GM19397 (cell line): Measurements from ENCODE around the gene DPAGT1.
"Not testable (repeated sequence)": the region's sequence is repeated elsewhere in the genome, so short reads cannot be mapped to it uniquely, and the experiment has no call there.

Source experiments
- ATAC-seq: cut with Tn5 transposase; IDR thresholded peaks from one replicate; pipeline ENCODE4 v1.9.1; 2021; ENCODE audit warnings: mild to moderate bottlenecking, moderate library complexity; ENCODE audit not compliant: unreplicated experiment

DPAGT1 gene

GRCh38 chr11:119062779-119063178 lies 38.9 kb downstream of the DPAGT1 start:
- no peak for ATAC-seq

- no peak for ATAC-seq
Measured at GRCh38 chr11:119061256-119061655, 40.4 kb downstream of the DPAGT1 start.

GRCh38 chr11:119059128-119059527 lies 42.5 kb downstream of the DPAGT1 start:
- ATAC-seq = not testable (repeated sequence)

GRCh38 chr11:119057000-119057769 lies 44.5 kb downstream of the DPAGT1 start, which contains the start of gene HYOU1:
Gene HYOU1, minus strand, starts transcription at chr11:119057205. Its CDS starts 1,045 bp downstream, at chr11:119056160.
- peak; percentile 91 for ATAC-seq

GRCh38 chr11:119056421-119056999 lies 45.1 kb downstream of the DPAGT1 start:
- peak; percentile 11 for ATAC-seq

GRCh38 chr11:119055901-119056300 lies 45.8 kb downstream of the DPAGT1 start:
- no peak for ATAC-seq

GRCh38 chr11:119054418-119054817 lies 47.2 kb downstream of the DPAGT1 start:
- no peak for ATAC-seq

GRCh38 chr11:119052163-119052814 lies 49.4 kb downstream of the DPAGT1 start:
- ATAC-seq = no peak

- peak; percentile 46 for ATAC-seq
Measured at GRCh38 chr11:119051440-119052162, 50.1 kb downstream of the DPAGT1 start.

GRCh38 chr11:119049081-119049480 lies 52.6 kb downstream of the DPAGT1 start:
- ATAC-seq = no peak

- ATAC-seq = no peak
Measured at GRCh38 chr11:119048644-119049043, 53.0 kb downstream of the DPAGT1 start.

GRCh38 chr11:119047205-119047604 lies 54.4 kb downstream of the DPAGT1 start:
- ATAC-seq = no peak
